Activated naive CD4-positive, alpha-beta T cell treated with Interleukin-2 at 50 U/mL for 16 hours (primary cell): ENCODE measurements around the gene FBN2.
"Not testable (repeated sequence)": the region's sequence is repeated elsewhere in the genome, so short reads cannot be mapped to it uniquely, and the experiment has no call there.

Experiments used
- DNase-seq: peaks from one replicate; pipeline ENCODE4 v3.0.0-alpha.2; 2020

The FBN2 gene

DNA sequence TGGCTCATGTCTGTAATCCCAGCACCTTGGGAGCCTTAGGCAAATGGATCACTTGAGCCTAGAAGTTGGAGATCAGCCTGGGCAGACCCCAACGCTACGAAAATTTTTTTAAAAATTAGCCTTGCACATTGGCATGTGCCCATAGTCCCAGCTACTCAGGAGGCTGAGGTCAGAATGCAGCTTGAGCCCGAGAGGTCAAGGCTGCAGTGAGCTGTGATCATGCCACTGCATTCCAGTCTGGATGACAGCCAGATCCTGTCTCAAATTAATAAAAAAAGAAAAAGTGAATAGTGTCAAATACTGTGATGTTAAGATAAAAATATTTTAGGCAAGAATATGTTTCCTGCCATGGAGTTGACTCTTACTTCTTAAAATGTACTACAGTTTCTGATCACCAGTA lies 5.3 kb downstream of the FBN2 start:
- no peak for DNase-seq

DNA sequence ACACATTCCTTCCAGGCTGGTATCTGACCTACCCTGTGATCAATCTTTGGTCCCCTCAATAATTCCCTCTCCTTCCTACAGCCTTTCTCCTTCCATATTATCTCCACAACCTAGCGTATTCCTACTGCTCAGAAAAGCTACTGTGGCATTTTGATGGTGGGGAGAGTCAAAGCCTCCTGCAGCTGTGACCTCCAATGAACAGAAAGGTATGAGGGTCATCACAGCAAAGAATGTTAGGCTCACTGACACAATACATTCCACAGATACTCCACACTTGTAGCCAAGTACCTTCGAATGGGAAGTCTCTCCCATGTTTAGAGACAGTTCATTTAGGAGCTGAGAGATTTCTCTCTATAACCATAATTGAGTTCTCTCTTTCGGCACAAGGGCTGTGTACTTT lies 5.9 kb downstream of the FBN2 start:
- no peak for DNase-seq

DNA sequence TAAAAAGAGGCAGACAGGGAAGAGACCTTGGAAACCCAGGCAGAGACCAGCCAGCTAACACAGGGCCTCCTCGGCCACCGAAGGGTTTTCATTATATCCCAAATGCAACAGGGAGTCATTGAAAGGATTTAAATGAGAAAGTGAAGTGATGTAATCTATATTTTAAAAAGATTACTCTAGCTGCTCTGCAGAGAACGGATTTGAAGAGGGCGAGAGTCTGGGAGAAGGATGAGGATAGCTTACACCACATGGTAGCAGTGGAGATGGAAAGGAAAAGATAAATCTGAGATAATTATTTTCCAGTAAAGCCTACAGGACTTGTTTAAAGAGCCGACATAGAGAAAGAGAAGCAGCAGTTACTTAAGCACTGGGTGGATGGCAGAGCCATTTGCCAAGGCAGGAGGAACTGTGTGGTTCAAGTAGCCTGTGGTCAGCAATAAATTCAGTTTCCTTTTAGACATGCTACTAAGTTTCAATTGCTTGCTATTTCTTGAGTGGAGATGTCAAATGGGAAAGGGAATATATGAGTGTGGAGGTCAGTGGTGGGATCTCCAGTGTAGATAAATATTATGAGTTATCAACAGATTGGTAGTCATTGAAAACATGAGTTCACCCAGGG lies 9.3 kb downstream of the FBN2 start:
- no peak for DNase-seq

DNA sequence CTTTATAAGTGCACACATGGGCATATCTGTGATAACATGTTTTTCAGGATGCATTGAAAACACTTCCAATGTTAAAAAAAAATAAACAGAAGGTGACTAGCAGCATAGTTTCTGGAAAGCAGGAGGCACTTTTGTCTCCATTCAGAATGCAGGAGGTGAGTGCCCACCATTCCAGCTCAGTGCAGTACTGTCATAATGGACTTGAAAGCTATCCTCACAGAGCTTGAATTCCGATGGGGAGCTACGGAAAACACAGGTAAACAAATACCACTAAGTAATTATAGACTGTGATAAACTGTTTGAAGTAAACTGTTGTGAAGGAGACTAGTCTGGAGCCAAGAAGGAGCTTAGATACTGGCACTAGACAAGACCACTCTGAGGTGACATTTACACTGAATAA lies 9.9 kb downstream of the FBN2 start:
- no peak for DNase-seq

DNA sequence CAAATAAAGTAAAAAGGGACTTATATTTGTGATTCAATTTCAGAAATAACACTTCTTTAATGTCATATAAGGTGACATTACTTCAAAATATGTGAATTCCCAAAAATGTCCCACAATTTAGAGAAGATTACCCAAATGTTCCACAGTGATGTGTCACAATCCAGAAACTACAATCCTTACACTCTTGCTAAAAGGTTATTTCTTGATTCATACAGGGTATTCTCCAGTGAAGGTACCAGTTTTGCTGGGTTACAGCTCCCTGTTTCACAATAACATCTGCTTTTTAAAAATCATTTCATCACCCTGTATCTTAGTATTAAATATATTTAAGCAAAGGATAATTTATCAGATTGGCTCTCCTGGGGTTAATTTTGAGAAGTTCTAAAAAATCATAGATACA lies 11.0 kb downstream of the FBN2 start:
- no peak for DNase-seq

DNA sequence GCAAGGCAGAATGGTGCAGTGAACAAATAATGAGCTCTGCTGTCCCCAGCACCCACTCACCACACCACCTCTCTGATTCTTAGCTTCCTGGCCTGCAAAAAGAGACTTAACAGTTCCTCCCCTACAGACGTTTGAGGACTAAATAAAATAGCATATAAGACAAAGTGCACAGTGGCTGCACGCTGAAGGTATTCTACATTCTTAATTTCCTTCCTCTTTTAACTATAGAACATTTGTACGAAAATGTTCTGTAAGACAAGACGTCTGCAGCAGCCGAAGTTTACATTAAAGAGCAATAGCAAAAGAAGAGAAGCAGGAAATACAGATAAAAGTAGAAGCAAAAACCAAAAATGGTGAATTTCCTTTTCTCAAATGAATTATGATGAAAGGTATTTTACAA lies 15.7 kb downstream of the FBN2 start:
- DNase-seq, result no peak

DNA sequence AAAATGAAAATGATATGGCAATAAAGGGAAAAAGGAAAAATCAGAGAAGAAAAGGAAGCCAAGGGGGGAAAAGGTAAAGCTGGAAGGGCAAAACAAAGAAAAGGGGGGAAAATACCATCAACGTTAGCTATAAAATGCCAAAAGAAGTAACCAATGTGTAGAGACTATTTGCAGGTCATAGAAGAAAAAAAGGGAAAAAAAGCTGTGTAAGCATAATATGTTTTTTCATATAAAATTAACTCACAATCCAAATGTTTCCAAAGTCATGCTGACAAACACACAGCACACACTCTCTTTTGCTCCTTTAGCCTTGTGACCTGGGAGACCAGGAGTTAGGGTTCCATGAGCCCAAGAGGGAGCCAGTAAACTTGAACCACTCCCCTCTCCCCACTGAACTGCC lies 18.2 kb downstream of the FBN2 start:
- no peak for DNase-seq

DNA sequence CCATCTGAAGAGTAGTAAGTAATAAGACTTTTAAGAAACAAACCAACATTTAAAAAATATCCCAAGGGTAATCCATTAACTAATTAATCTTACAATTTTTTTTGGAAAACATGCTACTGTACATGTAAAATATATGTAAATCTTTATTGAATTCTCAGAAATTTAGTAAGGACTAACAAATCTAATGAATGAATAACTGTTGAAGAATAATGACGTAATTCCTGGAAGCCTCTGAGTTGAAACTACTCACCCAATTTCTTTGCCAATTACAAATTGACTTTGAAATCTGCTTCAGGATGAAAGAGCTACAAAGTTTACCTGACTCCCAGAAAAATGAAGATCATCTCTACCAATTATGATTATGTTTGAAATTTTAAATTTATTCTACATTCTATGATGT lies 21.1 kb downstream of the FBN2 start:
- DNase-seq, result no peak

DNA sequence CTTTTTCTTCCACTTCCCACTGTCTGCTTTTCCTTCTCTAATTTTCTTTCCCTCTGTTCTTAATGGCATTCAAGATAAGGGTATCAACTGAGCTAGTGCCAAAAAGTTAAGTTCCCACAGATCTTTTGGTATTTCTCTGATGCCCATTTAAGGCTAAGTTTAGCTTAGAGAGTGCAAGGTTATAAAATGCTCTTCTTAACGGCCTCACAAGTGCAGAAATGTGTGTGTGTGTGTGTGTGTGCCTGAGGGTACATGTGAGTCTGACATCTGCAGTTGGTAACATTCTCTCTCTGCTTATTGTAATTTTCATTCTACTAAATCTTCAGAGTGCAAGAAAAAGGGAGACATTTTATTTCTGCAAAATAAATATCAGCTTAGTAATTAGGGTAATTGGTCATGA lies 24.2 kb downstream of the FBN2 start:
- no peak for DNase-seq

DNA sequence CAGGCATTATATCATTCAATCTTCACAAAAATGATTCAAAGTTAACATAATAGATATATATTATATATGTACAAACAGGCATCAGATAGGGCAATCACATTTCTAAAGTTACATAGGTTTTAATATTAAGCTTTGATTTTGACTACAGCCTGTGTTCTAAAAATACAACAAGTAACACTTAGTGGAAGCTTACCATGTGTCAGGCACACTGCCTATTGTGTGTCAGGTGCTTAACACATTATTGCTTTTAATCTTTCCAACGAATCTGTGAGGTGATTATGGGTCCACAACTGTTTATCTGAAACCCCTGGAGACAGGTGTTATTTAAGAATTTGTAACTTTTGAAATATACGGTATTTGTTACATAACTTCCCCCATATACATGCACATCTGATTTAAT lies 25.2 kb downstream of the FBN2 start:
- DNase-seq, result no peak

DNA sequence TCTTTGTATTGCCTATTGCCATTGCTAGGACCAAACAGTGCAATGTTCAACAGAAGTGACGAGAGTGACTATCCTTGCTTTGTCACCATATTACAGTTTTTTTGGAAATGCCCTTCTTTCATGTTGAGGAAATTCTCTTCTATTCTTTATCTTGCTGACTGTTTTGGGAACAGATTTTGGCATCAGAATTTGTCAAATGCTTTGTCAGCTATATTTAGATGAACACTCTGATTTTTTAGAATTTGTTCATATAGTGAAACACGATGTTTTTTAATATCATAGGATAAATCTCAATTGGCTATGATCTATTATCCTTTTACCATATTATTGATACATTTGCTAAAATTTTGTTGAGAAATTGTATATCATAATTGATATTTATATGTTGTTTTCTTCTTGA lies 31.4 kb downstream of the FBN2 start:
- DNase-seq, result no peak

DNA sequence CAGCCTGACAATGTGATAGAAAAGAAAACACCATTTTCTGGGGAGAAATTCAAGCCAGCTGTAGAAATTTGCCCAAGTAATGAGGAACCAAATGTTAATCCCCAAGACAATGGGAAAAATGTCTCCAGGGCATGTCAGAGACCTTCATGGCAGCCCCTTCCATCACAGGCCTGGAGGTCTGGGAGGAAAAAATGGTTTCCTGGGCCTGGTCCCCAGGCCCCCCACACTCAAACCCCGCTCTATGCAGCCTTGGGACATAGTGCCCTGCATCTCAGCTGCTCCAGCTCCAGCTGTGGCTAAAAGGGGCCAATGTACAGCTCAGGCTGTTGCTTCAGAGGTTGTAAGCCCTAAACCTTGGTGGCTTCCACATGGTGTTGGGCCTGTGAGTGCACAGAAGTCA lies 34.3 kb downstream of the FBN2 start:
- not testable (repeated sequence) for DNase-seq

DNA sequence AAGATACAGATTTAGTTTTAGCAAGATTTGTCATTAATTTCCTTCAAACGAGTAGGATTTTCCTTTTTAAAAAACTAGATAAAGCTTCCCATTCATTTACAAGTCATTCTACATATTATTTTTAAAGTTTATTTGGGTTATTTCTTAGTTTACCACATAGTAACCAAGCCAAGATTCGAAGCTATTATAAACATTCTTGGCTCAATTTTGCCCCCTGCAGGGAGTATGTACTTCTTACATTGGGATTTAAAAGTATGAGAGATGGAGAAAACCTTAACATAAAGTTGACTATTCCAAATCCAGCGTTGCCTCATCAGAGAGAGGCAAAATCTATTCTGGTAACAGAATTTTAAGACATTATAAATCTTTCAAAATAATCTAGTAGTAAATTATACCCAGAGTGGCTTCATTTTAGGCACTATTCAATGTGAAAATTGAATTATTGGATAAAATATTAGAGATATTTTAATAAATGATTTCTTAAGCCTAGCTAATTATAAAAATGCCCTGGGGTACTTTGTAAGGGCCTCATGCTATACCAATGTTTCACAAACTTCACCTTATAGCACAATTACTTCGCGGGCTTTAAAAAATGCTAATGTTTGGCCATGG lies 39.1 kb downstream of the FBN2 start:
- no peak for DNase-seq

DNA sequence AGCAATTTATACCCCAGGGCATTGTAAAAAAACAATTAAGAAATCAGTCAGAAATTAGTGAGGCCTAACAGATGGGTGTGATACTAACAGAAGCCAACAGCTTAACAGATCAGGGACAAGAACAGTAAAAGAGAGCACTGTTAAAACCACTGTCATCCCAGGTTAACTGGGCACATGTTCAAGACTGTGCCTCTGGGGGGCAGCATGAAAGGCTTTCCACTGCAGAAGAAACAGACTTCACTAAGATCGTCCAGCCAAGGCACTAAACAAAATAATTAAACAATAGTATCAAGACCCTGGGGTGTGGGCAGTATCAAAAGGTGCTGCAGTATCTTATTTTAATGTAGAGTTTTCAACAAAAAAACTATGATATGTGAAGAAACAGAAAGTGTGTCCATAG lies 43.5 kb downstream of the FBN2 start:
- no peak for DNase-seq

DNA sequence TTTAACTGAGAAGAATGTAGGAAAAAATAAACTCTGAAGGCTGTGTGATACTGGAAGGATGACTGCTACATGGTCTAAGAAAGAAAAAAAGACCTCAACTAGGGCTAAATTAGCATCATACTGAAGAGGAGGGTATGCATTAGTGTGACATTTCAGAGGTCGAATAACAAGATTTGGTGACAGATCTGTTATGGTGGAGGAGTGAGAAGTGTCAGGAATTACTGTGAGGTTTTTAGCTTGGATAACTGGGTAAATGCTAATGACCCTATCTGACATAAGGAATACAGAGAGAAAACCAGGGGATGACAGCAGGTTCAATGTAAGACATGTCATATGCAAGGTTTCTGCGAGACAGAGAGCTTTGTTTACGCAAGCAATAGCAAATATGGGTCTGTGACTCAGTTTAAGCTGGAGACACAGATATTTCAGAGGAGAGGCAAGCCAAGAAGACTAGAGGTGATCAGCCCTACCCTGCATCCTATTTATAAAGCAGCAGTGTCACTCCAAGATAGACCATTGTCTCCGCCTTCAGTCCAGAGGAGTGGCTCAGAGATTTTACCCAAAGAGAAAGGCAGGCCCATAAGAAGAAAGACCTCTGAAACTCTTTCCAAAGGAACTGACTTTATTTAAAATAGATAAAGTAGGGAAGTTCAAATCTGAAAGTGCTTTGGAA lies 44.3 kb downstream of the FBN2 start:
- no peak for DNase-seq

DNA sequence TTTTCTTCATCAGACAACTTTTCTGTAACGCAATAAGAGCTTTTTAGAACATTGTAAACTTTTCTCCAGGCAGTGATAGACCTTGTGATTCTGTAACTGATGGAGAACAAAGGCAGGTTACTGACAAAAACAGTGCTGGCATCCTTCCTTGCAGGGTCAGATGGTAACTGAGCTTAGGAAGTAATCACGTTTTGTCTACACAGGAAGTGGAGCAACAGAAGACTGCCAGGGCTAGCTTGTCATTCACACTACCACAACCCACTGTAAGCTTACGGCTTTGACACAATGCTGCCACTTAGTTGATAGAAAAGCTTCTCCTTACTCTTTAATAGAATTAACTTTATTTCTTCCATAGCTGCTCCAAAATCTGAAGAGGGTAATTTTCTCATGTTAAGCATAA lies 46.8 kb downstream of the FBN2 start:
- DNase-seq, result no peak

DNA sequence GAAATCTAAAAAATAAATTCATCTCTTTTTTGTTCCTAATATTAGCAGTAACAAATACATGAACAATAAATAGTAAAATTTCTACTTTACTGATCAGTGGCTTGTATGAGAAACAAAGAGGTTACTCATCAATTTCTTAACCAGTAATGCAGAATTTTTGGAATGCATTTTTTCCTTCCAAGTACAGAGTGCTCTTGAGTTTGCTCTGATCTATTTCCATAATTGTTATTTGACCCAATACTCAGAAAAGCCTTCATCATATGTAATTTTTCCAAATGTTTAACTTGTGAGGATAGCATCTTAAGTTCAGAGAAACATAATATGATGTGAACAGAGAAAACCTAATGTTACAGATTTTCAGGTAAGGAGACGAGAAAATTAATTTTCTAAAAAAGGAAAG lies 47.3 kb downstream of the FBN2 start:
- DNase-seq, result no peak

DNA sequence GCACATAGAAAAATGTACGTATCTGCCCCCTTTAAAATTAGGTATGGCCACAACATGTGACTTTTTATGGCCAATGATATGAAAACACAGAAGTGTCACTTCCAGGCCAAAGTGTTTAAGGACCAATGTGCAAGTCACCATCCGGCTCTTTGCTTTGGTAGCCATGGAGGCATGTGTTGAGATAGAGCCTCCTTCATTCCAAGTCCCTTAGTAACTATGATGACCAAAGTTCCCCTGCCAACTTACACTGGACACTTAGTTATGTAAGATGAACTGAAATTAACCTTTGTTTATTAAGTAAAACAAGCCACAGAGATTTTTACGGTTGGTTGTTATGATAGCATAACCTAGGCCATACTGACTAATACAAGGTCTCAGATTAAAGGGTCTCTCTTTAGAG lies 51.0 kb downstream of the FBN2 start:
- DNase-seq, result no peak

DNA sequence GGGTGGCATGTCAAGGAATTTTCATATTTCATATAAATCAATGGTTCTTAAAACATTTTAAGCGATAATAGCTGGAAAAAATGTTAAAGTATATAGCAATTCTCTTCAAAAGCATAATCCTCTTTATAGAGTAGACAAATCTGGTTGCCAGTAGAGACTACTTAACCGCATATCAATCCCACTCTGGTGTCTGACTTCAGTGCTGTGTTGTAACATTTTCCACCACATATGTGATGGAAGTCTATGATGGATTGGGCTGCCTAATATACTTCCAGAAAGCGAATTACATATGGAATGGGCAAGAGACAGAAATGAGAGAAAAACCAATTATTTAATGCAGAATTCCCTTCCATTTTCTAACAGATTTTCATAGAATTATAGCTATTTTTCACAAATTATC lies 54.3 kb downstream of the FBN2 start:
- no peak for DNase-seq

DNA sequence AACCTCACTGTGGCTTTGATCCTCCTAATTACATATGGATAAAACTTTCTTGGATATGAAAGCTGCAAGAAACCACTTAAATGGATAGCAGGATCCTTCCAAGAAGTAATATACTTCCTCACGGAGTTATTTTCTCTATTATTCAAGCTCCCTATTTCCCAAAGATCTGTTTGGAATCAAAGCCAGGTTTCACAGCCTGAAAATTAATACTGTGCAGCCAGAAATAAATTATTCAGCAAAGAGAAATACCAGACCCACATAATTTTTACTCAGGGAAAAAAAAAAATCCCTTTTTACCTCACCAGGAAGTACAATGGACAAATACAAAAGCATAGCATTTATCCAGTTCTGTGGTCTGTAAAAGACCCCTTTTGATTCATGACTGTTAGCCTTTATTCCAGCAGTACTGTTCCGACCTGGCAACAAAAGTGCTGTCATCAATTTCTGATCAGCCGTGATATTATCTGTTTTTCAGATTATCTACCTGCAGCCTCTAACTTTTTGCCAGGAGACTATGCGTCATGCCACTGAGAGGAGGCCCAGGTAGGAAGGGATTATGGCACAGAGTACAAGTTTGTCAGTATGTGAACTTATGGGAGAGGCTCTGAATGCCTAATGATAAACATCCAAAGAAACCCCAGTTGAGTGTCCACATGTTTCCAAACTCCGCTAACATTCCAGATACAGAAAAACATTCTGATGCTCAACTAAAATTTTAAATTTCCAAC lies 57.0 kb downstream of the FBN2 start:
- DNase-seq, result no peak

DNA sequence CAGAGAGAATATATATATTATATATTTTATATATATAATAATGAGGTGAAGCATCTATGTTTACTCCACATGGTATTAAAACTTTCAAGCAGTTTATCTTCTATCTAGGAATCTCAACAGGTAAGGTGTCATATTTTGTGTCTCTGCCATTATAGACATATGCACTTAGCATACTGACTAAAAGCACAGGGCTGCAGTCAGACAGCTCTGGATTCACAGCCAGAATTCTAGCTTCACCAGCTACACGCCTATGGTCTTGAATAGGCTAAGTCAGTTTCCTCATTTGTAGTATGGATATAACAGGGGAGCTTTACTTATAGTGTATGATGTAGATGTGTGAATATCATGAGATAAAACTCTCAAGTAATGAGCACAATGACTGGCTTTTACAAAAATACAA lies 57.9 kb downstream of the FBN2 start:
- DNase-seq, result no peak

DNA sequence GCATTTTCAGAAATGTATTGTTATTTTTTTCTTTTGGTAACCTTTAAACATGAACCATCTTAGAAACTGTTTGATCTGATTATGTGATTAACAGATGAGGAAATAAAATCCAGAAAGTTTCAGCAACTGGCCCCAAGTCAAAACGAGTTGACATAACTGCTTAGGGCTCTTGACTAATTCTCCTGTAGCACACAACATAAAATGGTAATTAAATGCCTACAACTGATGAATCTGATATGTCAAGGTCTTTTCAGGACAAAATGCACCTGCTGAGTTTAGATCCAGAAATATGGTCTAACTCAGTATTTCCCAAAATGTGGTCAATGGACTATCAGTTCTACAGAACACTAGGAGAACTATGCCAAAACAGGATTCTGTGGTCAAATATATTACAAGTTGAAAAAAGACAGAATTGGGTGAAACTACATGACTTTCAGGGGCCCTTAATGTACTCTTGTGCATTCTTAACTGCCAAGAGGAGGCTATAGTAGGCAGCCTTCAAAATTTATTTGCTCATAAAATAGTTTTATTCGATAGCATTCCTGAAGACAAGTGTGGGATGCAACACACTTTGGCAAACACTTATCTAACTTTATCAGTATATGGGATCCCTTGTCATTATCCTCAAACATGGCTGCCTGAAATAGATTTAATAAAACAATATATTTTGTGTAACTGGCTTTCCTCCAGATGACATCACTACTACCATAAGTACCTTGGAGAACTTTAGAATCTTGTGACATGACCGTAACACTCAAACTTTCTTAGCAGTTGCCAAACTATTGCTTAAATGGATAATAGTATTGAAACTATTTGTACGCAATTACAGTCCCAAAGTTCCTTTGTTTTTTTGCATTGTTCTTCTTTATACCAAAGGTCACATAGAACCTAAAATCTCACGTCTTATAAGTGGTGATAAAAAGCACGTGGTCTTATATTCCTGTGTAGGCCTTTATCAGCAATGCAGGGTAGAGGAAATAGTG lies 59.4 kb downstream of the FBN2 start:
- no peak for DNase-seq

DNA sequence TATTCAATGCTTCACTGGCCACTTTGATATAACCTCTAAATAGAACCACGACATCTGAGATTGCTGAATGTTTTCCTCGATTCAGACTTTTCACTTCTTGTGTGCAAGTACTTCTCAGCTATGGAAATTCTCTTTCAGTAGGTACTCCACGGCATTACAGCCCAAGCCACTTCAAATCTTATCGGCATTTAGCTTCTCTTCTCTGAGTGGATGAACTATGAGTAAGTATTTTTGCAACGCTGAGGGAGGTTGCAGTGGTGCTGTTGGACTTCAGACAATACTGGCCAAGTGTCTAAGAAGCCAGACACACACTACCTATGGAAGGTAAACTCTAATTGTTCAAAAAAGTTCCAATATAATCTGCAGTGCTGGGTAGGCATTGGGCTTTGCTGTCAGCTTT lies 60.1 kb downstream of the FBN2 start:
- no peak for DNase-seq
